ENCODE data around the gene SQOR. TPM values are rescaled to one million over a fixed set of nuclear protein-coding genes. Genes with fewer than 3 reads are reported as not detected.

Gene SQOR
- total RNA-seq, 1 experiment from 2014 or later: 40.9 TPM

DNA sequence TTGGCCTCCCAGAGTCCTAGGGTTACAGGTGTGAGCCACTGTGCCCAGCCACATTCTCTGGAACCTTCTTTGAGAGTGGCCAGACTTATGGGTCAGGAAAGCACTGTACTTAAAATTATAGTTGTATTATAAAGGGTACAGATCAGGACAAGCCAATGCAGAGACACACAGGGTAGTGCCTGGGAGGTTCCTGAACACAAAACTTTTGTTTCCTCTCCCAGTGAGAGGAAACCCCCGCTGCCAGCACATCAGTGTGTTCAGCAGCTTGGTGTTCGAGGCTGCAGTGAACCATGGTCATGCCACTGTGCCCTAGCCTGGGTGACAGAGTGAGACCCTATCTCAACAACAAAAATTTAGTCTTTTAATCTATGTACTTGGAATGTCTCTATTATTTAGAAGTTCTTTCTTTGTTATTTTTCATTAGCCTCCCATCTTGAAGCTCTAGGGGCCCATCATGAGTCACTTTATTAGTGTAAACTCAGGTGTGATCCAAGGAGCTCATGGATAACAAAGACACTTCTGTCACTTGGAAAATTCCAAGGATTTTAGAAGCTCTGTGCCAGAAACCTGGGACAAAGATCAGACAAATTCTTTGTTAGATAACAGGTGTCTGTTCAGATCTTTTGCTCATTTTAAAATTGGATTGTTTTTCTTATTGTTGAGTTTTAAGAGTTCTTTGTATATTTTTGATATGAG is 39.8 kb upstream of the SQOR start:
- H3K79me2 ChIP-seq (ENCODE audit: low read depth): no peaks in the 10 kb centered on the region
- no peaks in the 10 kb centered on the region for H4K20me1 ChIP-seq (ENCODE audit: insufficient read depth)
- BruUV-seq (replicated peaks): no TSS peak

DNA sequence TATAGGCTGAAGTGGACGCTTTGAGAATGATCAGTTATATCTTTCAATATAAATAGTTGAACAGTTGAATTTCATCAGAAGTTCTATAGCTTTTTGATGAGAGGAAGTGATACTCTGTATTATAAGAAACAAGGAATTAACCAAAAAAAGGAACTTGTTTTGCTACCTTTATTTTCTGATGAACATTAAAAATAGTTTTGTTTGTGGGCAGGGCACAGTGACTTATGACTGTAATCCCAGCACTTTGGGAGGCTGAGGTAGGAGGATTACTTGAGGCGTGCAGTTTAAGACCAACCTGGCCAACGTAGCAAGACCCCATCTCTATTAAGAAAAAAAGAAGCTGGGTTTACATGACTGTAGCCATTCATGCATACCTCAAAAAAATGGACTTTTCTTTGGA is 30.9 kb upstream of the SQOR start:
- H3F3A ChIP-seq (ENCODE audit: insufficient read depth, low read depth): no peaks in the 10 kb centered on the region
- POLR2A ChIA-PET (ENCODE audit: unreplicated experiment): no interaction called here
- no peaks in the 10 kb centered on the region for H3K79me2 ChIP-seq (ENCODE audit: low read depth)
- H4K20me1 ChIP-seq (ENCODE audit: insufficient read depth): no peaks in the 10 kb centered on the region
- DNase-seq: no peak
- H3K9me3 ChIP-seq (ENCODE audit: insufficient read depth, low read depth): no peaks in the 10 kb centered on the region
- TF ChIP-seq, protein P1, sequence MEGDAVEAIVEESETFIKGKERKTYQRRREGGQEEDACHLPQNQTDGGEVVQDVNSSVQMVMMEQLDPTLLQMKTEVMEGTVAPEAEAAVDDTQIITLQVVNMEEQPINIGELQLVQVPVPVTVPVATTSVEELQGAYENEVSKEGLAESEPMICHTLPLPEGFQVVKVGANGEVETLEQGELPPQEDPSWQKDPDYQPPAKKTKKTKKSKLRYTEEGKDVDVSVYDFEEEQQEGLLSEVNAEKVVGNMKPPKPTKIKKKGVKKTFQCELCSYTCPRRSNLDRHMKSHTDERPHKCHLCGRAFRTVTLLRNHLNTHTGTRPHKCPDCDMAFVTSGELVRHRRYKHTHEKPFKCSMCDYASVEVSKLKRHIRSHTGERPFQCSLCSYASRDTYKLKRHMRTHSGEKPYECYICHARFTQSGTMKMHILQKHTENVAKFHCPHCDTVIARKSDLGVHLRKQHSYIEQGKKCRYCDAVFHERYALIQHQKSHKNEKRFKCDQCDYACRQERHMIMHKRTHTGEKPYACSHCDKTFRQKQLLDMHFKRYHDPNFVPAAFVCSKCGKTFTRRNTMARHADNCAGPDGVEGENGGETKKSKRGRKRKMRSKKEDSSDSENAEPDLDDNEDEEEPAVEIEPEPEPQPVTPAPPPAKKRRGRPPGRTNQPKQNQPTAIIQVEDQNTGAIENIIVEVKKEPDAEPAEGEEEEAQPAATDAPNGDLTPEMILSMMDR (conservative IDR thresholded peaks at IDR 0.05): no peak
- TF ChIP-seq EZH2 (IDR thresholded peaks at IDR 0.05; ENCODE audit: low read depth): no peak
- intact Hi-C loops (cut with micrococcal nuclease; ENCODE audit: unreplicated experiment): no loop called here
- H3K4me2 ChIP-seq: no peak overlapping the region
- no peaks in the 10 kb centered on the region for H3K4me1 ChIP-seq (replicated peaks; ENCODE audit: insufficient read depth)
- H3K4me3 ChIP-seq: no peak overlapping the region
- H3K36me3 ChIP-seq (ENCODE audit: low read depth): no peaks in the 10 kb centered on the region
- no peak overlapping the region for H2AFZ ChIP-seq
- H3K27me3 ChIP-seq (ENCODE audit: insufficient read depth, low read depth): no peaks in the 10 kb centered on the region
- H3K9me2 ChIP-seq (ENCODE audit: insufficient read depth): no peaks in the 10 kb centered on the region
- CTCF ChIA-PET: no interaction called here
- H3K27ac ChIP-seq: no peak overlapping the region
- no TSS peak for BruUV-seq (replicated peaks)

More for the DNA sequence above, 39.8 kb upstream of the SQOR start:
- intact Hi-C loops (cut with micrococcal nuclease; ENCODE audit: unreplicated experiment): no loop called here
- no peak overlapping the region for H2AFZ ChIP-seq
- no peaks in the 10 kb centered on the region for H3K4me1 ChIP-seq (replicated peaks; ENCODE audit: insufficient read depth)
- TF ChIP-seq, protein P1 (conservative IDR thresholded peaks at IDR 0.05): no peak
- no peak for TF ChIP-seq EZH2 (IDR thresholded peaks at IDR 0.05; ENCODE audit: low read depth)
- no peaks in the 10 kb centered on the region for H3K9me3 ChIP-seq (ENCODE audit: insufficient read depth, low read depth)
- no peaks in the 10 kb centered on the region for H3K36me3 ChIP-seq (ENCODE audit: low read depth)
- CTCF ChIA-PET: interaction anchor here (0.6 kb wide), 1 partner anchor 163 kb away, joined by 3 read pairs; no protein-coding TSS in a partner anchor
- H3K27me3 ChIP-seq (ENCODE audit: insufficient read depth, low read depth): no peaks in the 10 kb centered on the region
- H3K4me3 ChIP-seq: no peak overlapping the region
- H3K9me2 ChIP-seq (ENCODE audit: insufficient read depth): no peaks in the 10 kb centered on the region
- H3K27ac ChIP-seq: no peak overlapping the region
- no peak overlapping the region for H3K4me2 ChIP-seq
- no peaks in the 10 kb centered on the region for H3F3A ChIP-seq (ENCODE audit: insufficient read depth, low read depth)
- no peak for DNase-seq
- POLR2A ChIA-PET (ENCODE audit: unreplicated experiment): no interaction called here

DNA sequence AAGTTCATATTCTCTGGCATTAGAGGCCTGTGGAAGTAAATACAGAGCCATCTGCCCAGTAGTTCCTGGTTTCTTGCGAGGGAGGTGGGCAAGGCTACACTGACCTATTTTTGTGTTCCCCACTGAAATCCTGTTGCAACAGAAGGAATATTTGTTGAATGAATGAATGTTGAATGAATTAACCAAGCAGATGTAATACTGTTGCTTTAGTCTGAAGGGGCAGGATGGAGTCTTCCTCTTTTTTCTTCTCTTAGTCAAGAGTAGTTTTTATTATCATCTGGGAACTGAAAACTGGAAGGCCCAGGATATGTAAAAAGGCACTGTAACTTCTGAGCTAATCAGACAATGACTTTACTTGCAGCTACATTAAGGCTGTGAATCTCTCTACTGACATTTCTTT is 30.5 kb upstream of the SQOR start:
- BruUV-seq (replicated peaks): no TSS peak
- ChIA-PET POLR2A (ENCODE audit: unreplicated experiment) (no interaction called here), CTCF (no interaction called here)
- TF ChIP-seq EZH2 (IDR thresholded peaks at IDR 0.05; ENCODE audit: low read depth): no peak
- TF ChIP-seq, protein P1 (conservative IDR thresholded peaks at IDR 0.05): no peak
- H2AFZ ChIP-seq: no peak overlapping the region
- DNase-seq: no peak
- H3K36me3 ChIP-seq (ENCODE audit: low read depth): no peaks in the 10 kb centered on the region
- H3K27me3 ChIP-seq (ENCODE audit: insufficient read depth, low read depth): no peaks in the 10 kb centered on the region
- no peak overlapping the region for H3K4me2 ChIP-seq
- H3K27ac ChIP-seq: no peak overlapping the region
- no peaks in the 10 kb centered on the region for H3K4me1 ChIP-seq (replicated peaks; ENCODE audit: insufficient read depth)
- no peaks in the 10 kb centered on the region for H3K9me3 ChIP-seq (ENCODE audit: insufficient read depth, low read depth)
- no peaks in the 10 kb centered on the region for H3K9me2 ChIP-seq (ENCODE audit: insufficient read depth)
- no peaks in the 10 kb centered on the region for H3F3A ChIP-seq (ENCODE audit: insufficient read depth, low read depth)
- H4K20me1 ChIP-seq (ENCODE audit: insufficient read depth): no peaks in the 10 kb centered on the region
- H3K79me2 ChIP-seq (ENCODE audit: low read depth): no peaks in the 10 kb centered on the region
- no peak overlapping the region for H3K4me3 ChIP-seq
- intact Hi-C loops (cut with micrococcal nuclease; ENCODE audit: unreplicated experiment): no loop called here

Data from PC-9 (cell line).